Spleen (tissue), 7 donors: ENCODE measurements around the gene ZBTB5.

Source experiments
- POLR2A ChIP-seq, 3 donors: fragments of 450-650 bp; IDR thresholded peaks; one replicate each; pipeline ENCODE4 v1.5.1; 2017; ENCODE audit warnings: antibody characterized with exemption in 3 of 3, mild to moderate bottlenecking in 1 of 3
- POLR2AphosphoS5 ChIP-seq, 3 donors: sonication (generic); formaldehyde crosslinking; IDR thresholded peaks; one replicate each; pipeline ENCODE4 v1.5.1; 2017; ENCODE audit warnings: antibody characterized with exemption in 3 of 3
- TF ChIP-seq, protein P1 (sequence below), 11 experiments: fragments of 200-600 bp in 7 of 11; fragments of 450-650 bp in 4 of 11; sonication (generic) in 4 of 11; IDR thresholded peaks in 8 of 11; conservative IDR thresholded peaks in 3 of 11; 1 replicate in 7 of 11; 2 replicates in 4 of 11; pipeline versions ENCODE4 v1.4.0 to v1.8.0; 2016 to 2021; ENCODE audit warnings: antibody characterized with exemption in 11 of 11, inconsistent platforms in 4 of 11, mild to moderate bottlenecking in 1 of 11
- donor health status: DM: no; HTN: no; CAD: no; lungs with moderate emphysema.
- donor health status: DM: no; HTN: no; CAD: no.
- donor health status: DM: no; HTN: no; CAD: no.

DNA sequence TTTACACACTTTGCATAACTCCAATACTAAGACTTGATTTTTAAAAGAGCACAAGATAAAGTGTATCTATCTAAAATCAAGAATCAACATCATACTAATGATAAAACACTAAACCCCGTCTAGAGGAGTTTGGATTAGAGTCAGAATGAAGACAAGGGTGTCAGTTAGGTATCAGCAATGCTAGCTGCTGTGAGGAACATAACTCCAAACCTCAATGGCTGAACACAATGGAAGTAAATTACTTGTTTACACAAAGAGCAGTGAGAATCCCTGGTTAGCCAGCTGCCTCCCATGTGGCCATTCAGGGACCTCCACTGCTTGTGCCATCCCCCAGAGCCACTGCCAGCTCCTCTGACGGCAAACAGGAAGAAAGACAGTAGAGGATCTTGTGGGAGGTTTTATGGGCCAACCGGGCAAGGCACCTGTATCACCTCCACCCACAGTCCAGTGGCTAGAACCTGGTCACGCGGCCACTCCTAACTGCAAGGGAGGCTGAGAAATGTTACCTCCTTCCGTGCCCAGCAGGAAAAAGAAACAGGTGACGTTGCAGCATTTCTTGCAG is 66.7 kb downstream of the ZBTB5 start:
- TF ChIP-seq, protein P1, sequence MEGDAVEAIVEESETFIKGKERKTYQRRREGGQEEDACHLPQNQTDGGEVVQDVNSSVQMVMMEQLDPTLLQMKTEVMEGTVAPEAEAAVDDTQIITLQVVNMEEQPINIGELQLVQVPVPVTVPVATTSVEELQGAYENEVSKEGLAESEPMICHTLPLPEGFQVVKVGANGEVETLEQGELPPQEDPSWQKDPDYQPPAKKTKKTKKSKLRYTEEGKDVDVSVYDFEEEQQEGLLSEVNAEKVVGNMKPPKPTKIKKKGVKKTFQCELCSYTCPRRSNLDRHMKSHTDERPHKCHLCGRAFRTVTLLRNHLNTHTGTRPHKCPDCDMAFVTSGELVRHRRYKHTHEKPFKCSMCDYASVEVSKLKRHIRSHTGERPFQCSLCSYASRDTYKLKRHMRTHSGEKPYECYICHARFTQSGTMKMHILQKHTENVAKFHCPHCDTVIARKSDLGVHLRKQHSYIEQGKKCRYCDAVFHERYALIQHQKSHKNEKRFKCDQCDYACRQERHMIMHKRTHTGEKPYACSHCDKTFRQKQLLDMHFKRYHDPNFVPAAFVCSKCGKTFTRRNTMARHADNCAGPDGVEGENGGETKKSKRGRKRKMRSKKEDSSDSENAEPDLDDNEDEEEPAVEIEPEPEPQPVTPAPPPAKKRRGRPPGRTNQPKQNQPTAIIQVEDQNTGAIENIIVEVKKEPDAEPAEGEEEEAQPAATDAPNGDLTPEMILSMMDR (IDR thresholded peaks at IDR 0.05 in 8 of 11, conservative IDR thresholded peaks at IDR 0.05 in 3 of 11) = no peak
- TF ChIP-seq POLR2A (IDR thresholded peaks at IDR 0.05) = no peak
- no peak for TF ChIP-seq POLR2AphosphoS5 (IDR thresholded peaks at IDR 0.05)
